Adrenal gland (tissue), 19 donors: ENCODE results near the gene OR5H15. TPM values are rescaled to one million over a fixed set of nuclear protein-coding genes. Genes with fewer than 3 reads are reported as not detected.
"Not testable (repeated sequence)": the region's sequence is repeated elsewhere in the genome, so short reads cannot be mapped to it uniquely, and the experiment has no call there.

Experiments used
- DNase-seq, 7 donors: peaks; one replicate each; pipeline ENCODE4 v3.0.0-alpha.2; 2019 to 2020
- H3K27ac ChIP-seq, 5 donors: fragments of 200-600 bp; sonication (generic) in 4 of 5; 1 replicate in 3 of 5; 2 replicates in 2 of 5; pipeline versions ENCODE4 v1.5.1 to v1.8.0; 2016 to 2020; ENCODE audit warnings: mild to moderate bottlenecking in 1 of 5
- H3K27me3 ChIP-seq: fragments of 200-600 bp; 2 replicates; pipeline ENCODE4 v1.8.0; 2021
- H3K36me3 ChIP-seq, 2 donors: fragments of 200-600 bp; replicated peaks in 1 of 2; 1 replicate in 1 of 2; 2 replicates in 1 of 2; pipeline versions ENCODE4 v1.5.1 to v1.8.0; 2018 to 2022
- H3K4me1 ChIP-seq, 2 donors: fragments of 200-600 bp; replicated peaks in 1 of 2; 1 replicate in 1 of 2; 2 replicates in 1 of 2; pipeline versions ENCODE4 v1.5.1 to v1.8.0; 2018 to 2021
- H3K4me3 ChIP-seq, 4 donors: fragments of 200-600 bp; sonication (generic) in 3 of 4; one replicate each; pipeline ENCODE4 v1.5.1; 2016 to 2018
- H3K9me3 ChIP-seq, 3 donors: fragments of 200-600 bp; sonication (generic) in 1 of 3; replicated peaks in 1 of 3; 1 replicate in 2 of 3; 2 replicates in 1 of 3; pipeline versions ENCODE4 v1.5.1 to v1.8.0; 2016 to 2021
- POLR2A ChIP-seq, 2 donors: fragments of 450-650 bp; IDR thresholded peaks; one replicate each; pipeline ENCODE4 v1.6.1; 2017; ENCODE audit warnings: antibody characterized with exemption in 2 of 2, mild to moderate bottlenecking in 2 of 2, moderate library complexity in 1 of 2
- WGBS, 4 donors: extraction: QIAGEN DNeasy Blood & Tissue Kit in 2 of 4; methylation state at CpG; one replicate each; pipeline versions ENCODE4 v1.1.5 to v1.1.7; 2013 to 2017; 5-methylcytosine and 5-hydroxymethylcytosine counted together
- intact Hi-C, 2 donors: fragments of 100-400 bp; cut with DNase I; formaldehyde crosslinking; loops; one replicate each; pipeline versions ENCODE4 v1.14.1 to v1.15.0; 2022 to 2023
- long read RNA-seq, 10 donors: library from polyadenylated mRNA in 3 of 10; unstranded in 2 of 10; stranded (forward) in 1 of 10; transcript quantifications; one replicate each; pipeline ENCODE4 v2.0.0 and lab custom pipeline, GENCODE V29; 2021 to 2026
- polyA plus RNA-seq, 3 donors: library from polyadenylated mRNA; stranded (reverse); fragments of 200-250 nt in 2 of 3; fragments of 350-450 nt in 1 of 3; fragmentation: Illumina TruSeq in 1 of 3; extraction: RNeasy Lipid Tissue Mini Kit (QIAGEN cat#74804) in 1 of 3; gene quantifications; one replicate each; pipeline ENCODE4 v1.2.3, GENCODE V29; 2013 to 2014
- total RNA-seq, 9 donors: library from RNA; depleted of rRNA in 4 of 9; stranded (reverse); fragments of >200 nt in 4 of 9; fragments of 120-200 nt in 1 of 9; fragmentation: NEBNext Ultra II Directional in 1 of 9; extraction: Animal tissue kit (Norgen Biotek cat#: 25700) in 1 of 9; gene quantifications; one replicate each; pipeline versions ENCODE4 v1.1.0 to v1.2.4, GENCODE V29; 2013 to 2023
- TF ChIP-seq, protein P1 (sequence below), 6 experiments: fragments of 450-650 bp in 4 of 6; fragments of 200-600 bp in 2 of 6; sonication (generic) in 1 of 6; IDR thresholded peaks; 1 replicate in 5 of 6; 2 replicates in 1 of 6; pipeline versions ENCODE4 v1.5.1 to v1.8.0; 2016 to 2021; ENCODE audit warnings: antibody characterized with exemption in 6 of 6, mild to moderate bottlenecking in 2 of 6, moderate library complexity in 1 of 6
- donor health status: healthy with polysubstance abuse.
- donor health status: Bipolar disorder and iron deficiency.
- donor health status: DM: yes; HTN: yes; CAD: no.
- donor health status: DM: no; HTN: no; CAD: no.
- donor health status: DM: no; HTN: no; CAD: no.
- donor health status: DM: yes; HTN: yes; CAD: no.

The OR5H15 gene
- total RNA-seq: not detected
- not detected for polyA plus RNA-seq
- long read RNA-seq, donor 1: 0 reads
- long read RNA-seq, donor 2: 0 reads
- long read RNA-seq, donor 3: 0 reads
- long read RNA-seq, donor 4: 0 reads
- long read RNA-seq, donor 5: 0 reads
- long read RNA-seq, donor 6: 0 reads
- long read RNA-seq, donor 7: 0 reads
- long read RNA-seq, donor 8: 0 reads
- long read RNA-seq, donor 9: 0 reads
- long read RNA-seq, donor 10: 0 reads

DNA sequence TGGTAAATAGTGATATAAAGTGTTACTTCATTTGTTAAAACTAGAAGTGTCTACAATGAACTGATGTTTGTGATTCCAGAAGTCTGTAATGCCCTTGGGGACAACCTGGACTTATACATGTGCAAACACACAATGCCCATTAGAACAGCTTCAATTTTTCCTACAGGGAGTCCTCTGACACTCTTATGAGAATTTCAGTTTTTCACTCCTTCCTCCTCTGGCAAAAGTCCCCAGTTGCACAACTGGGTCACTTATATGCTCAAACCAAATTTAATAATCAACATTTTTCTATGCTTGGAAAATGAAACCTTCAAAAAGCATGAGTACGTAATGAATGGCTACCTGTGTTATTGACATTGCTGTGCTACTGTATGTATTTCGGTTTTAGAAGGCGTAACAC, at the start of gene OR5H15:
Gene OR5H15 (plus strand): TSS at position 301 of the 400 bp plus-strand sequence. CDS start 2,004 bp downstream, outside the sequence.
- H3K4me1 ChIP-seq: no peaks in the 10 kb centered on the region
- no peak for DNase-seq
- no peak within 1 kb of the TSS for H3K4me3 ChIP-seq
- H3K9me3 ChIP-seq: no peaks in the 10 kb centered on the region
- TF ChIP-seq, protein P1, sequence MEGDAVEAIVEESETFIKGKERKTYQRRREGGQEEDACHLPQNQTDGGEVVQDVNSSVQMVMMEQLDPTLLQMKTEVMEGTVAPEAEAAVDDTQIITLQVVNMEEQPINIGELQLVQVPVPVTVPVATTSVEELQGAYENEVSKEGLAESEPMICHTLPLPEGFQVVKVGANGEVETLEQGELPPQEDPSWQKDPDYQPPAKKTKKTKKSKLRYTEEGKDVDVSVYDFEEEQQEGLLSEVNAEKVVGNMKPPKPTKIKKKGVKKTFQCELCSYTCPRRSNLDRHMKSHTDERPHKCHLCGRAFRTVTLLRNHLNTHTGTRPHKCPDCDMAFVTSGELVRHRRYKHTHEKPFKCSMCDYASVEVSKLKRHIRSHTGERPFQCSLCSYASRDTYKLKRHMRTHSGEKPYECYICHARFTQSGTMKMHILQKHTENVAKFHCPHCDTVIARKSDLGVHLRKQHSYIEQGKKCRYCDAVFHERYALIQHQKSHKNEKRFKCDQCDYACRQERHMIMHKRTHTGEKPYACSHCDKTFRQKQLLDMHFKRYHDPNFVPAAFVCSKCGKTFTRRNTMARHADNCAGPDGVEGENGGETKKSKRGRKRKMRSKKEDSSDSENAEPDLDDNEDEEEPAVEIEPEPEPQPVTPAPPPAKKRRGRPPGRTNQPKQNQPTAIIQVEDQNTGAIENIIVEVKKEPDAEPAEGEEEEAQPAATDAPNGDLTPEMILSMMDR (IDR thresholded peaks at IDR 0.05): no peak
- no peak for TF ChIP-seq POLR2A (IDR thresholded peaks at IDR 0.05)
- no peaks in the 10 kb centered on the region for H3K36me3 ChIP-seq
- no peaks in the 10 kb centered on the region for H3K27me3 ChIP-seq
- H3K27ac ChIP-seq: no peak within 1 kb of the TSS
- WGBS, 4 donors: 79 to 93% (median 86%) methylated on average over 3 of the region's 3 CpGs
- intact Hi-C loops: no loop called here

- WGBS, 4 donors: 45 to 66% (median 62%) methylated on average over 1 of the region's 1 CpG
- Histone ChIP-seq H3K36me3 (no peaks in the 10 kb centered on the region), H3K4me1 (no peaks in the 10 kb centered on the region), H3K9me3 (no peaks in the 10 kb centered on the region), H3K27me3 (no peaks in the 10 kb centered on the region), H3K4me3 (no peak within 1 kb of the TSS), H3K27ac (no peak within 1 kb of the TSS)
- DNase-seq: no peak
- TF ChIP-seq POLR2A (IDR thresholded peaks at IDR 0.05): no peak
- TF ChIP-seq, protein P1 (IDR thresholded peaks at IDR 0.05): no peak
- intact Hi-C loops: no loop called here
Measured at GRCh38 chr3:98130421-98130820, 36.1 kb upstream of the OR5H15 start, which contains the start of gene OR5H1. TSS of gene OR5H1 (plus strand) at chr3:98130721. CDS start at chr3:98132698, 1,977 bp downstream.

DNA sequence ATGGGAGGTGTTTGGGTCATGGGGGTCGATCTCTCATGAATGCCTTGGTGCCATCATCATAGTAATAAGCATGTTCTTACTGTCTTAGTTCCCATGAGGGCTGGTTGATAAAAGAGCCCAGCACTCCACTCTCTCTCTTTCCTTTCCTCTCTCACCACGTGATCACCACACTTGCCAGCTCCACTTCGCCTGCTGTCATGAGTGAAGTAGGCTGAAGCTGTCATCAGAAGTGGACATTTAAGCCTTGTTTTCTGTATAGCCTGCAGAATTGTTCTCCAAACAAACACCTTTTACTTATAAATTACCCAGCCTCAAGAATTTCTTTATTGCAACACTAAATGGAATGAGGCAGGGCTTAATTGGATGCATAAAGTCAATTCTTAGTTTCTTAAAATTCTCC, 29.9 kb upstream of the OR5H15 start:
- Histone ChIP-seq H3K27me3 (no peaks in the 10 kb centered on the region), H3K9me3 (no peaks in the 10 kb centered on the region), H3K27ac (no peak overlapping the region), H3K4me1 (no peaks in the 10 kb centered on the region), H3K36me3 (no peaks in the 10 kb centered on the region), H3K4me3 (no peak overlapping the region)
- TF ChIP-seq POLR2A (IDR thresholded peaks at IDR 0.05): no peak
- TF ChIP-seq, protein P1 (IDR thresholded peaks at IDR 0.05): no peak
- 45 to 68% (median 54%) methylated on average over 3 of the region's 3 CpGs for WGBS, 4 donors
- no peak for DNase-seq
- intact Hi-C loops: no loop called here

DNA sequence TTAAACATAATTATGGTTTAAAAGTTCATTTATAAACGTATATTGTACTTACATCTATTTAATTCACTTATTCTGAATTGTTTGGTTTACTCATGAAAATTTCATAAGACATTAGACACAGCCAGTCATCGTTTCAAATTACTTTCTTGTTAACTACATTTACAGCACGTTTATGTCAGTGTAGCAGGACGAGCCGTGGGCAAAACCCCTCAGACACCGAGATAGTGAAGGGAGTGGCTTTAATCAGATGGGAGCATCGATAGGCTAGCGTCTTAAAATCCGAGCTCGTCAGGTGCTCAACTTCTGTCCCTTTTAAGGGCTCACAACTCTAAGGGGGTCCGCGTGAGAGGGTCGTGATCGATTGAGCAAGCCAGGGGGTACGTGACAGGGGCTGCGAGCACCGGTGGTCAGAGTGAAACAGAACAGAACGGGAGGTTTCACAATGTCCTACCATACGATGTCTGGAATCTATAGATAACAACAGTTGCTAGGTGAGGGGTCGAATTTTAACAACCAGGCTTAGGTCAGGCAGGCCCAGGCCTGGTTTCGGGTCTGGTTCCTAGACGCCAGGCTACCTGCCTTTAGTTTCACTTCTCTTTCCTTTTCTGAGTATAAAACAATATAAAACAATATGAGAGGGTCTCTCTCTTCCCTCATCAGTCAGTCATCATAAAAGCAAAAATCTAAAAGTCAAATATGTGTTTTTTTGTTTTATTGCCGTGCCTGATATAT, 28.5 kb upstream of the OR5H15 start:
- H3K27ac ChIP-seq, H3K4me3 ChIP-seq, H3K27me3 ChIP-seq, H3K4me1 ChIP-seq, intact Hi-C loops, H3K36me3 ChIP-seq, DNase-seq, H3K9me3 ChIP-seq: not testable (repeated sequence)
- 74 to 83% (median 79%) methylated on average over 23 of the region's 23 CpGs for WGBS, 4 donors
